SK-N-SH (cell line): ENCODE data around the gene ZNF140. TPM values are rescaled to one million over a fixed set of nuclear protein-coding genes. Genes with fewer than 3 reads are reported as not detected.

Source experiments
- CTCF ChIA-PET: fragments of 300-600, 350-600 bp; formaldehyde crosslinking; extraction: SDS; loops from one replicate; lab custom pipeline; 2021; lab: Yijun Ruan, JAX
- POLR2A ChIA-PET: fragments of 350-600 bp; sonication (Branson Sonifier 250); formaldehyde crosslinking; extraction: SDS; loops from one replicate; lab custom pipeline; 2020; ENCODE audit warnings: antibody characterized with exemption, inconsistent platforms; lab: Yijun Ruan, JAX
- DNase-seq: peaks from one replicate; pipeline ENCODE4 v3.0.0; 2012
- H2AFZ ChIP-seq: fragments of 200-600 bp; sonication (generic); 2 replicates; pipeline ENCODE4 v1.8.1; 2016; ENCODE audit warnings: antibody characterized with exemption, mild to moderate bottlenecking, low read depth
- H3F3A ChIP-seq: fragments of 200-600 bp; sonication (generic); replicated peaks from 2 replicates; pipeline ENCODE3; 2016; ENCODE audit warnings: antibody characterized with exemption, mild to moderate bottlenecking; ENCODE audit not compliant: insufficient read depth
- H3K27ac ChIP-seq, 2 experiments: fragments of 200-500 bp in 1 of 2; fragments of 200-600 bp in 1 of 2; sonication (Bioruptor generic) in 1 of 2; sonication (generic), shearing (Covaris generic) in 1 of 2; 2 replicates each; pipeline versions ENCODE4 v1.5.1 to v1.6.1; 2014 to 2016; ENCODE audit warnings: low read depth in 2 of 2, inconsistent platforms in 1 of 2, low read length in 1 of 2, mild to moderate bottlenecking in 1 of 2, mixed read lengths in 1 of 2
- H3K27me3 ChIP-seq: fragments of 200-600 bp; sonication (generic), shearing (Covaris generic); 2 replicates; pipeline ENCODE4 v1.6.1; 2016; ENCODE audit warnings: mixed run types; ENCODE audit not compliant: insufficient read depth
- H3K36me3 ChIP-seq, 2 experiments: fragments of 200-500 bp in 1 of 2; fragments of 200-600 bp in 1 of 2; sonication (Bioruptor generic) in 1 of 2; sonication (generic) in 1 of 2; replicated peaks in 1 of 2; 2 replicates each; pipeline versions ENCODE3 to v1.5.1; 2014 to 2016; ENCODE audit warnings: low read length in 1 of 2, mild to moderate bottlenecking in 1 of 2; ENCODE audit not compliant: insufficient read depth in 2 of 2, control insufficient read depth in 1 of 2
- H3K4me1 ChIP-seq, 2 experiments: fragments of 200-500 bp in 1 of 2; fragments of 200-600 bp in 1 of 2; sonication (Bioruptor generic) in 1 of 2; sonication (generic), shearing (Covaris generic) in 1 of 2; 2 replicates each; pipeline versions ENCODE4 v1.5.1 to v1.6.1; 2014 to 2016; ENCODE audit warnings: low read depth in 1 of 2, low read length in 1 of 2, mixed run types in 1 of 2; ENCODE audit not compliant: insufficient read depth in 2 of 2, control insufficient read depth in 1 of 2
- H3K4me2 ChIP-seq: fragments of 200-600 bp; sonication (generic), shearing (Covaris generic); 2 replicates; pipeline ENCODE4 v1.6.1; 2017; ENCODE audit warnings: mixed run types
- H3K4me3 ChIP-seq, 2 experiments: fragments of 200-500 bp in 1 of 2; fragments of 200-600 bp in 1 of 2; sonication (Bioruptor generic) in 1 of 2; sonication (generic), shearing (Covaris generic) in 1 of 2; 2 replicates each; pipeline versions ENCODE4 v1.5.1 to v1.8.1; 2014 to 2016; ENCODE audit warnings: low read depth in 2 of 2, inconsistent platforms in 1 of 2, low read length in 1 of 2, mild to moderate bottlenecking in 1 of 2, mixed read lengths in 1 of 2, moderate library complexity in 1 of 2
- H3K79me2 ChIP-seq: fragments of 200-600 bp; sonication (generic); 2 replicates; pipeline ENCODE4 v1.8.1; 2017; ENCODE audit warnings: mild to moderate bottlenecking; ENCODE audit not compliant: insufficient read depth
- H3K9ac ChIP-seq: fragments of 200-600 bp; sonication (generic); 2 replicates; pipeline ENCODE4 v1.6.1; 2017; ENCODE audit warnings: mixed run types
- H3K9me2 ChIP-seq: fragments of 200-600 bp; sonication (generic); 2 replicates; pipeline ENCODE4 v1.6.1; 2017; ENCODE audit warnings: mixed run types
- H3K9me3 ChIP-seq: fragments of 200-600 bp; sonication (generic); 2 replicates; pipeline ENCODE4 v1.6.1; 2017; ENCODE audit warnings: mixed run types, mild to moderate bottlenecking, moderate library complexity
- H4K20me1 ChIP-seq: fragments of 200-600 bp; sonication (generic); 2 replicates; pipeline ENCODE4 v1.6.1; 2017; ENCODE audit warnings: mild to moderate bottlenecking, mixed run types; ENCODE audit not compliant: insufficient read depth
- CHD2 ChIP-seq: fragments of 150-350 bp; IDR thresholded peaks from 2 replicates; pipeline ENCODE4 v1.6.1; 2018; ENCODE audit warnings: low read length; ENCODE audit not compliant: partially characterized antibody
- EP300 ChIP-seq, 2 experiments: IDR thresholded peaks; 2 replicates each; pipeline versions ENCODE4 v1.4.0 to v1.6.1; 2012; ENCODE audit warnings: borderline replicate concordance in 1 of 2, low read depth in 1 of 2, low read length in 1 of 2
- FOSL2 ChIP-seq: IDR thresholded peaks from 2 replicates; pipeline ENCODE4 v1.4.0; 2012; ENCODE audit warnings: low read depth, mild to moderate bottlenecking, moderate library complexity, borderline replicate concordance
- FOXM1 ChIP-seq: IDR thresholded peaks from 2 replicates; pipeline ENCODE4 v1.4.0; 2012; ENCODE audit warnings: low read depth, mild to moderate bottlenecking
- NFIC ChIP-seq: IDR thresholded peaks from 2 replicates; pipeline ENCODE4 v1.4.0; 2012; ENCODE audit warnings: borderline replicate concordance
- TAF1 ChIP-seq: IDR thresholded peaks from 2 replicates; pipeline ENCODE4 v1.6.1; 2012; ENCODE audit warnings: low read depth, mild to moderate bottlenecking, low read length, moderate library complexity, borderline replicate concordance
- TCF12 ChIP-seq: IDR thresholded peaks from 2 replicates; pipeline ENCODE4 v1.4.0; 2012
- ZBTB33 ChIP-seq: IDR thresholded peaks from 2 replicates; pipeline ENCODE4 v1.4.0; 2012; ENCODE audit warnings: low read depth, borderline replicate concordance
- WGBS: methylation state at CpG from one replicate; pipeline ENCODE4 v1.1.6; 2017; ENCODE audit warnings: low lambda C conversion rate; 5-methylcytosine and 5-hydroxymethylcytosine counted together
- polyA plus RNA-seq, 3 experiments: library from polyadenylated mRNA; depleted of rRNA; stranded (reverse); fragments of >200 nt; gene quantifications; 2 replicates each; pipeline ENCODE4 v1.2.3, GENCODE V29; 2012

The ZNF140 gene
- polyA plus RNA-seq, 1 of the 3 experiments (the other 2 are of a cell fraction): 5.1 TPM

GRCh38 chr12:133105620-133106019 lies 24.9 kb downstream of the ZNF140 start:
- H3K9me3 ChIP-seq: peaks cover 76% of the 10 kb centered on the region
- TF ChIP-seq TAF1: no peak
- H3K27ac ChIP-seq: no peak overlapping the region
- H3K4me2 ChIP-seq: no peak overlapping the region
- H3K4me3 ChIP-seq: peak overlapping the region in 1 of 2 experiments; percentile 26; a peak in 1 of 4 replicates
- 96% methylated on average over 3 of the region's 3 CpGs for WGBS
- ChIA-PET CTCF (no interaction called here), POLR2A (no interaction called here)
- H3K4me1 ChIP-seq: no peaks in the 10 kb centered on the region
- H3K27me3 ChIP-seq: no peaks in the 10 kb centered on the region
- no peaks in the 10 kb centered on the region for H3K79me2 ChIP-seq
- DNase-seq: no peak
- H3K36me3 ChIP-seq: peaks cover 55 to 100% of the 10 kb centered on the region in 2 experiments
- peaks cover 13% of the 10 kb centered on the region for H3F3A ChIP-seq
- no peak overlapping the region for H2AFZ ChIP-seq
- H3K9me2 ChIP-seq: no peaks in the 10 kb centered on the region
- H4K20me1 ChIP-seq: no peaks in the 10 kb centered on the region
- H3K9ac ChIP-seq: no peak overlapping the region

GRCh38 chr12:133106253-133106652 lies 25.5 kb downstream of the ZNF140 start:
- Histone ChIP-seq H3K36me3 (peaks cover 49 to 97% of the 10 kb centered on the region in 2 experiments), H3K4me2 (no peak overlapping the region), H3K9me2 (no peaks in the 10 kb centered on the region), H3K27me3 (no peaks in the 10 kb centered on the region), H3K9me3 (peaks cover 82% of the 10 kb centered on the region), H3K4me3 (peak overlapping the region in 1 of 2 experiments; percentile 26; a peak in 1 of 4 replicates), H2AFZ (no peak overlapping the region), H3F3A (peaks cover 13% of the 10 kb centered on the region), H3K79me2 (no peaks in the 10 kb centered on the region)
- POLR2A ChIA-PET: no interaction called here
- TF ChIP-seq FOSL2 (no peak), CHD2 (no peak)
- TF ChIP-seq, all 33 proteins: peak for 0
- WGBS: 99% methylated on average over 5 of the region's 5 CpGs
- no peak overlapping the region for H3K9ac ChIP-seq
- no peak overlapping the region for H3K27ac ChIP-seq
- no peaks in the 10 kb centered on the region for H4K20me1 ChIP-seq
- no peaks in the 10 kb centered on the region for H3K4me1 ChIP-seq
- CTCF ChIA-PET: interaction anchor here (0.7 kb wide), 1 partner anchor 96 kb away, joined by 3 read pairs; no protein-coding TSS in a partner anchor
- no peak for DNase-seq

GRCh38 chr12:133107121-133107520 lies 26.4 kb downstream of the ZNF140 start:
- H3K4me3 ChIP-seq: no peak overlapping the region
- H2AFZ ChIP-seq: no peak overlapping the region
- H3K4me2 ChIP-seq: no peak overlapping the region
- H3K4me1 ChIP-seq: no peaks in the 10 kb centered on the region
- DNase-seq: no peak
- peaks cover 13% of the 10 kb centered on the region for H3F3A ChIP-seq
- no peaks in the 10 kb centered on the region for H3K9me2 ChIP-seq
- peaks cover 84% of the 10 kb centered on the region for H3K9me3 ChIP-seq
- no peak overlapping the region for H3K27ac ChIP-seq
- CTCF ChIA-PET: no interaction called here
- H3K79me2 ChIP-seq: no peaks in the 10 kb centered on the region
- TF ChIP-seq NFIC: no peak
- no peak for TF ChIP-seq ZBTB33
- TF ChIP-seq TAF1: no peak
- TF ChIP-seq FOXM1: no peak
- TF ChIP-seq EP300 (IDR thresholded peaks at IDR 0.05; ENCODE audit: borderline replicate concordance in 1 of 2, low read depth in 1 of 2, low read length in 1 of 2): no peak
- TF ChIP-seq TCF12: no peak
- TF ChIP-seq, all 33 proteins: peak for 0
- Histone ChIP-seq H3K9ac (no peak overlapping the region), H4K20me1 (no peaks in the 10 kb centered on the region), H3K36me3 (peaks cover 45 to 88% of the 10 kb centered on the region in 2 experiments), H3K27me3 (no peaks in the 10 kb centered on the region)
- POLR2A ChIA-PET: no interaction called here
- 100% methylated on average over 1 of the region's 1 CpG for WGBS
